Measurements from ENCODE around the gene RBM33.

Gene RBM33

GRCh38 chr7:155799514-155799913, 155.1 kb downstream of the RBM33 start:
- FAIRE-seq = no peak

GRCh38 chr7:155800301-155800700, 155.8 kb downstream of the RBM33 start:
- no peak for FAIRE-seq

GRCh38 chr7:155800741-155801267, 156.3 kb downstream of the RBM33 start:
- no peak for FAIRE-seq

GRCh38 chr7:155802291-155802690, 157.8 kb downstream of the RBM33 start:
- FAIRE-seq = no peak

- no peak for FAIRE-seq
These were observed 158.5 kb downstream of the RBM33 start for GRCh38 chr7:155802906-155803417.

GRCh38 chr7:155803418-155804376, 159.2 kb downstream of the RBM33 start:
- no peak for FAIRE-seq

- FAIRE-seq = no peak
These were observed 160.0 kb downstream of the RBM33 start for GRCh38 chr7:155804431-155804831.

- FAIRE-seq = no peak
These were observed 160.7 kb downstream of the RBM33 start for GRCh38 chr7:155804897-155805825.

GRCh38 chr7:155805826-155806095, 161.3 kb downstream of the RBM33 start:
- FAIRE-seq = no peak

GRCh38 chr7:155806096-155806871, 161.8 kb downstream of the RBM33 start:
- no peak for FAIRE-seq

- no peak for FAIRE-seq
These were observed 162.7 kb downstream of the RBM33 start for GRCh38 chr7:155807065-155807671.

GRCh38 chr7:155807789-155808548, 163.5 kb downstream of the RBM33 start:
- FAIRE-seq = no peak

GRCh38 chr7:155808549-155809331, 164.3 kb downstream of the RBM33 start:
- no peak for FAIRE-seq

- no peak for FAIRE-seq
These were observed 165.0 kb downstream of the RBM33 start for GRCh38 chr7:155809332-155809946.

- FAIRE-seq = no peak
These were observed 165.7 kb downstream of the RBM33 start for GRCh38 chr7:155809947-155810769.

- FAIRE-seq = no peak
These were observed 166.5 kb downstream of the RBM33 start for GRCh38 chr7:155810770-155811559.

- FAIRE-seq = no peak
These were observed 167.1 kb downstream of the RBM33 start for GRCh38 chr7:155811560-155811894.

Data from islet of Langerhans (tissue), 1 donor.